Gastroesophageal sphincter (tissue), 3 donors: ENCODE data around the gene OR2T6.

Source experiments
- CTCF ChIP-seq, 4 experiments: fragments of 200-600 bp in 2 of 4; fragments of 450-650 bp in 2 of 4; sonication (generic) in 1 of 4; IDR thresholded peaks; one replicate each; pipeline ENCODE4 v1.5.1; 2017 to 2019; ENCODE audit warnings: antibody characterized with exemption in 4 of 4, mild to moderate bottlenecking in 2 of 4, moderate library complexity in 2 of 4
- EP300 ChIP-seq: sonication (generic); formaldehyde crosslinking; IDR thresholded peaks from one replicate; pipeline ENCODE4 v1.6.1; 2017; ENCODE audit warnings: antibody characterized with exemption, mild to moderate bottlenecking
- POLR2A ChIP-seq, 2 donors: fragments of 450-650 bp; IDR thresholded peaks; one replicate each; pipeline ENCODE4 v1.6.1; 2017; ENCODE audit warnings: antibody characterized with exemption in 2 of 2, mild to moderate bottlenecking in 2 of 2, moderate library complexity in 1 of 2
- POLR2AphosphoS5 ChIP-seq: sonication (generic); formaldehyde crosslinking; IDR thresholded peaks from one replicate; pipeline ENCODE4 v1.6.1; 2017; ENCODE audit warnings: antibody characterized with exemption

GRCh38 chr1:248343451-248343850 is 32.1 kb upstream of the OR2T6 start:
- TF ChIP-seq CTCF (IDR thresholded peaks at IDR 0.05): no peak
- TF ChIP-seq POLR2A (IDR thresholded peaks at IDR 0.05): no peak
- no peak for TF ChIP-seq POLR2AphosphoS5
- TF ChIP-seq EP300: no peak
